ENCODE results near the gene C3AR1.
"Not testable (repeated sequence)": the region's sequence is repeated elsewhere in the genome, so short reads cannot be mapped to it uniquely, and the experiment has no call there.

C3AR1 gene

DNA sequence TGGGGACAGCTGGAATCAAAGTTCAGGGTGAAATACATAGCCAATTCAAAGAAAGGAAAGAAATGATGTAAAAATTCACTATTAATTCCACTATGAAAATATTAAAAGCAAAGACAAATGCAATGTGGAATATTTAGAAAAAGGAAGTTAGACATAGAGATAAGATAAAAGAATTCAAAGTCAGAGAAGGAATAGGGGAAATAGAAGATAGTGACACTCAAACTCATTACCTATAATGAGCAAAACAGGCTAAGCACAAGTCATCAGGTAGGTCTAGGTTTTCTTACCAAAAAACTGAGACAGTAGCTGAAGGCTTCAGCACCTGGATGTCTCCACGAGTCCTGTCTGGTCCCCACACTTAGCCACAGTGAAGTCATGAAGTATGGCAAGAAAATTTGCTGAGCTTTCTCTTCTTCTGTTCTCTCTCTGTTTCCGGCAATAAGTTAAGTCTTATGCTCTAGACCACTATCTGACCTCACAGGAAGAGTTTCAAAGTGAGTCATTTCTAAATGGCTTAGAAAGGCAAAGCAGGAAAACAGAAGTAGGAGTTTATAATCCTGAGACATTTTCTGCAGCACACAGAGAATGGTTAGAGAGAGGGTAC is at the start of gene C3AR1:
Gene C3AR1 (minus strand): TSS at position 369 of the 604 bp plus-strand sequence. CDS start 6,174 bp downstream, outside the sequence.
- DNase-seq = no peak

- DNase-seq = not testable (repeated sequence)
Observed at GRCh38 chr12:8113117-8113516, 47.0 kb upstream of the C3AR1 start.

- peak; percentile 66 for DNase-seq
Observed at GRCh38 chr12:8108808-8109398, 42.7 kb upstream of the C3AR1 start.

GRCh38 chr12:8099235-8099634 is 33.1 kb upstream of the C3AR1 start:
- DNase-seq = no peak

GRCh38 chr12:8096281-8096915 is 30.2 kb upstream of the C3AR1 start:
- DNase-seq = no peak

- no peak for DNase-seq
Observed at GRCh38 chr12:8093291-8093690, 27.1 kb upstream of the C3AR1 start.

GRCh38 chr12:8089716-8090115 is 23.6 kb upstream of the C3AR1 start:
- DNase-seq = no peak

- not testable (repeated sequence) for DNase-seq
Observed at GRCh38 chr12:8089277-8089676, 23.1 kb upstream of the C3AR1 start.

- DNase-seq = no peak
Observed at GRCh38 chr12:8088574-8088973, 22.4 kb upstream of the C3AR1 start.

GRCh38 chr12:8087666-8088065 is 21.5 kb upstream of the C3AR1 start:
- no peak for DNase-seq

DNA sequence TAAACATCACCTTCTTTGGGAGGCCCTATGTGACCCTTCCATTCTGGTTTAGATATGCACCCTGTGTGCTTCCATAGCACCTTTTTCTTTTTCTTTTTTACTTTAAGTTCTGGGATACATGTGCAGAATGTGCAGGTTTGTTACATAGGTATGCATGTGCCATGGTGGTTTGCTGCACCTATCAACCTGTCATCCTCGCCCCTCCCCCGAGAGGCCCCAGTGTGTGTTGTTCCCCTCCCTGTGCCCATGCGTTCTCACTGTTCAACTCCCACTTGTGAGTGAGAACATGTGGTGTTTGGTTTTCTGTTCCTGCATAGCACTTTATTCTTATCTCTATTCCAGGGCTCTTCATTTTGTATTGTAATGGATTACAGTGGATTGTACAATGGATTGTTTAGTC is 18.2 kb upstream of the C3AR1 start:
- not testable (repeated sequence) for DNase-seq

DNA sequence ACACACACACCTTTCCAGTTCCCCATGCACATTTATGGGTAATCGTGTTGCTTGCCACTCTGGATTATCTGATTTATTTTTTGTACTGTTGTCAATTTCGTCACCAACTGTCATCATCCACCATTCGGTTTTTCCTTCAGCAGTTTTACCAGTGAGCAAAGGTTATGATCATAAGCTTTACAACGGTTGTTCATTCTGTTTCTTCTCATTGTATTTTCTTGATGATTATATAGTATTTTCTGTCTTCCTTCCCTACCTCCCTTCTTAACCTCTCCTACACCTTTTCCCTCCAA is 16.6 kb upstream of the C3AR1 start:
- DNase-seq = no peak

DNA sequence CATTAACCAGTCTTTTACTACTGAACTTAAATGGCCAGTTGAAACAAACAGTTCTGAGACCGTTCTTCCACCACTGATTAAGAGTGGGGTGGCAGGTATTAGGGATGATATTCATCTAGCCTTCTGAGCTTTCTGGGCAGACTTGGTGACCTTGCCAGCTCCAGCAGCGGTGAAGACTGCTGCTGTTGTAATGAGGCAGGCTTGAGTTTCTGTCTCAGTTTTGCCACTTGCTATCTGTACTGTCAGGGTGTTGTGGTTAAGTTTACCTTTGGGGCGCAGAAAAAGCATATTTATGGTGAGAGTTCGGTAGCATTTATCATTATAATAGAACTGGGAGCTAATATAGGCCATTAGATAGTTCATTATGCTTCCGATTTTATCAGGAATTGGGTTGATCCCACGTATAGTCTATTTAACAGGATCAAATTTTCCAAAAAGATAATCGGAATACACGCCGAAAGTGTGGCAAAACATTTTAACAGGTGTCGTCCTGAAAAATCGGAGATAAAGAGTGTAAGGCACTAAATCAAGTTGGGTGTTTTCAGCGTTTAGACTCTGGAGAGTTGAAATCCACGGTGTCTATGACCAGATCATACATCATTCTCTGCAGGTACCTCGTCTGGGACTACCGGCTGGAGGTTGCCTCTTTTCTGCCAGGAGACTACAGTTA is 15.2 kb upstream of the C3AR1 start:
- peak; percentile 41 for DNase-seq

DNA sequence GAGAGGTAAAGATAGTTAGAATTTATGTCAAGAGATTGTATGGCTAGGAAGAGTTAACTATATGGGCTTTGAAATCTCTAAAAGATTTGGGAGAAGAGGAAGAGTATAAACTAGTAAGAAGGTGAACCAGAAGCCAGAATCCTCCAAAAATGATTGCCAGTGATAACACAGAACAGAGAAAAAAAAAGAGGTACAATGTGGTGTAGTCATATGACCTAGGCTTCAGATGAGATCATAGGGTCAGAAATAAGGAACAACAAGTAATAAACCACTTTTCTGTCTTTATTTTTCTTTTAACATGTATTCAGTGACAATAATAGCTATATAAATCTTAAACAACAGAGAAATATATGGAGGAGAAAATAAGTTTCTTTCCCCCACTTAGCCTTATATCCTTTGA is 14.0 kb upstream of the C3AR1 start:
- no peak for DNase-seq

DNA sequence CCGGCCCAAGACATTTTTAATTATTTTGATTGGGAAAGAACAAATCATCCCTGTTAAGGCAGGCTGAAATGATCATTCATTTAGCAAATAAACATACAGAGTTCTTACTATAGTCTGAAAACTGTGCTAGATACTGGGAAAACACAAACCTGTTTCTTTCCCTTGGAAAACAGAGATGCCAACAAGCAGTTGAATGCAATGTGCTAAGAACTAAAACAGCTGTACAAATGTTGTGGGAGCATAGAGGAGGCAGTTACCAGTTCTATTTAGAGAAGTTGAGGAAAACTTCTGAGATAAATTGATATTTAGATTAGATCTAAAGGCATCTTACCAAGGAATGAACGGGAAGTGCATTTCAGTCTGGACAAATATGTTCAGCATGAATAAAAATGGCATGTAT is 12.8 kb upstream of the C3AR1 start:
- DNase-seq = no peak

GRCh38 chr12:8078398-8078797 is 12.2 kb upstream of the C3AR1 start:
- DNase-seq = peak; percentile 48

DNA sequence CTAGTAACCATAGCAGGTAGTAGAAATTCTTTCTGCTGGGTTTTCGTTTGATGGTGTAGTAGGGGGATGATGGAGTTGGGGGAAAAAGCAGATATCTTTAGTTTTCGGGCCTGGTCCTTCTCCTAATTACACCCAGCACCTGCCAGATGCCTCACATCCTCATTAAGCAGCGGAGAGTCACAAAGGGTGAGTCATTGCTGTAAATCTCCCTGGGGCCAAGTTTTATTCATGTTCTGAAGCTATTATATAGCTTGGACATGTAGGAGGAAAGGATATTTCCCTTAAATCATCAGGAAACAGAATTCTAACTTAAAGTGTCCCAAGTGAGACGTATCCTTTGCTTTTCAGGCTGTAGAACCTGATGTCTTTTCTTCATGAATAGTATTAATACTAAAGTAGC is 11.0 kb upstream of the C3AR1 start:
- peak; percentile 16 for DNase-seq

- no peak for DNase-seq
Observed at GRCh38 chr12:8076366-8076765, 10.2 kb upstream of the C3AR1 start.

- no peak for DNase-seq
Observed at GRCh38 chr12:8075935-8076334, 9.8 kb upstream of the C3AR1 start.

DNA sequence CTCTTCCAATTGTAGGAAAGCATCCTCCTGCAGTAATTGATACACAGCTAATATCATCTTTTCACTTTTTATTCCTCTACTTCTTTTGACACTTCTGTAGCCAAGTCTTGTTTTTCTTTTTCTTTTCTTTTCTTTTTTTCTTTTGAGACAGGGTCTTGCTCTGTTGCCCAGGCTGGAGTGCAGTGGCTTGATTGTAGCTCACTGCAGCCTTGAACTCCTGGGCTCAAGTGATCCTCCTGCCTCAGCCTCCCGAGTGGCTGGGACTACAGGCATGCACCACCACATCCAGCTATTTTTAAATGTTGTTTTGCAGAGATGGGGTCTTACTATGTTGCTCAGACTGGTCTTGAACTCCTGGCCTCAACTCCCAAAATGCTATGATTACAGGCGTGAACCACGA is 5.7 kb upstream of the C3AR1 start:
- DNase-seq = not testable (repeated sequence)

GRCh38 chr12:8069582-8069981 is 3.4 kb upstream of the C3AR1 start:
- DNase-seq = no peak

- DNase-seq = no peak
Observed at GRCh38 chr12:8064131-8064530, 2.0 kb downstream of the C3AR1 start.

GRCh38 chr12:8058506-8058905 is 7.7 kb downstream of the C3AR1 start:
- DNase-seq = no peak

- DNase-seq = no peak
Observed at GRCh38 chr12:8057839-8058238, 8.3 kb downstream of the C3AR1 start.

All from NCI-H1105 treated with DMSO at 0.1 percent for 48 hours (cell line).